GM10266 (cell line): ENCODE measurements around the gene UQCRC1.

Source experiments
- DNase-seq: peaks from one replicate; pipeline ENCODE4 v3.0.0; 2012; ENCODE audit errors: extremely low spot score
- CTCF ChIP-seq: IDR thresholded peaks from 2 replicates; pipeline ENCODE4 v1.5.1; 2012; ENCODE audit warnings: mild to moderate bottlenecking, low read depth; ENCODE audit not compliant: control insufficient read depth, insufficient read depth; ENCODE audit errors: missing control alignments

UQCRC1 gene

GRCh38 chr3:48609088-48610005, at the start of gene UQCRC1:
UQCRC1 (minus strand) TSS chr3:48609646; CDS start chr3:48609620, 26 bp downstream.
- peak; percentile 96 for DNase-seq
- peak; percentile 77 for TF ChIP-seq CTCF

- no peak for DNase-seq
- no peak for TF ChIP-seq CTCF
Observed at GRCh38 chr3:48656841-48657281, 47.4 kb upstream of the UQCRC1 start.

DNA sequence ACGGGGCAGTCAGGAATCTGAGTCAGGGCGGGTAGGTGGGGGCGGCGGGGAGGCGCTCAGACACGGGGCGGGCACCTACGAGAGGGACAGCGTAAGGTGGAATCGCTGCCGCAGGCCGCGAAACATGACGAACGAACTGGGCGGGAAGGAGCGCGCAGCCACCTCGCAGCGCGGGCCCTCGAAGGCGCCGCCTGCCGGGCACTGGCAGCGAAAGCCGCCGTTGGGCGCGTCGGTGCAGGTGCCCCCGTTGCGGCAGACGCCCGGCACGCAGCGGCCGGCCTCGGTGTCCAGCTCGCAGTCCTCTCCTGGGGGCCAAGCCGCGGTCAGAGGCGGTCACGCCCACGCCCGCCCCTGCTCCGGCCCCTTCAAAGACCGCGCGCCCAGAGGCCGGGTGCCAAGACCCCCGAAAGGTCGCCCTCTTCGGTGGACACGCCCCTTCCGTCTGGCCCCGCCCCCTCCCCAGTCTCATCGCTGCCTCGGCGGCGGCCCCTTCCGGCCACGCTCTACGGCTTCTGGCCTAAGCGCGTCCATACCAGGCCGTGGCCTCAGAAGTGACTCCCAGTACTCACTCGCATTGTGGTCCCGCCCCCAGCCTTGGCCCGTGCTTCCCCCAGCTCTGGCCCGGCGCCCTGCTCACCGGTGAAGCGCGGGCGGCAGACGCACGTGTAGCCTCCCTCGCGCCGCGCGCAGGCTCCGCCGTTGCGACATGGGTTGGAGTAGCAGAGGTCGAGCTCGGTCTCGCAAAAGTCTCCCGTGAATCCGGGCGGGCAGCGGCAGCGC, 46.8 kb upstream of the UQCRC1 start:
- peak; percentile 92 for DNase-seq

DNA sequence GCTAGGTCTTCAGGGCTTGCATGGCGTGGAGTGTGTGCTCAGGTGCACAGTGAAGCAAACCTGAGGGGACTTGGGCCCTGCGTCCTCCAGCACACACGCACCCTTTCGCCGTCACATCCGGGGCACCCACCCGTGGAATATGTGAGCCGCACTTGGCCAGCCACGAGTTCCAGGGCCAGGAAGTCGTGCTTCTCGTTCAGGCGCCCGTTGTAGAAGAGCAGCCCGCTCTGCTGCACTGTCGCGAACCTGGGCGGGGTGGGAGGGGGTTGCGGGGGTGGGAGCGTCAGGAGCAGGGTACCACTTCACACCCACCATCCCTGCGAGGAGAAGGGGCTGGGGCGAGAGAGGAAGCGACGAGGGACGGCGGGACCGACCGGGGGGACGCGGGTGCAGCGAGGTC, 46.2 kb upstream of the UQCRC1 start:
- peak; percentile 69 for DNase-seq
- TF ChIP-seq CTCF: no peak

More for the DNA sequence above, 46.8 kb upstream of the UQCRC1 start:
- peak; percentile 82 for TF ChIP-seq CTCF

GRCh38 chr3:48655063-48655462, 45.6 kb upstream of the UQCRC1 start:
- TF ChIP-seq CTCF: no peak

GRCh38 chr3:48652923-48653715, 43.7 kb upstream of the UQCRC1 start:
- no peak for DNase-seq
- no peak for TF ChIP-seq CTCF

More at GRCh38 chr3:48655063-48655462, 45.6 kb upstream of the UQCRC1 start:
- no peak for DNase-seq
